Glutamatergic neuron (in vitro differentiated cells): ENCODE data around the gene ANTXR1. TPM values are rescaled to one million over a fixed set of nuclear protein-coding genes. Genes with fewer than 3 reads are reported as not detected.

ENCODE experiments used
- DNase-seq: peaks from one replicate; pipeline ENCODE4 v3.0.0; 2022
- H3K27ac Mint-ChIP-seq: one replicate; pipeline ENCODE4 v1.8.0; 2020; ENCODE audit warnings: mild to moderate bottlenecking, mixed read lengths, inconsistent platforms; ENCODE audit not compliant: unreplicated experiment
- H3K27me3 Mint-ChIP-seq: one replicate; pipeline ENCODE4 v1.8.0; 2020; ENCODE audit warnings: mild to moderate bottlenecking, moderate library complexity, mixed read lengths, inconsistent platforms; ENCODE audit not compliant: unreplicated experiment
- H3K36me3 Mint-ChIP-seq: one replicate; pipeline ENCODE4 v1.8.0; 2020; ENCODE audit warnings: mild to moderate bottlenecking, mixed read lengths, inconsistent platforms; ENCODE audit not compliant: unreplicated experiment
- H3K4me1 Mint-ChIP-seq: one replicate; pipeline ENCODE4 v1.8.0; 2020; ENCODE audit warnings: mild to moderate bottlenecking, low read depth, mixed read lengths, inconsistent platforms; ENCODE audit not compliant: unreplicated experiment
- H3K4me3 Mint-ChIP-seq: one replicate; pipeline ENCODE4 v1.8.0; 2020; ENCODE audit warnings: mild to moderate bottlenecking, mixed read lengths, inconsistent platforms; ENCODE audit not compliant: unreplicated experiment
- H3K9me3 Mint-ChIP-seq: one replicate; pipeline ENCODE4 v1.8.0; 2020; ENCODE audit warnings: mild to moderate bottlenecking, moderate library complexity, mixed read lengths, inconsistent platforms; ENCODE audit not compliant: unreplicated experiment
- total RNA-seq: library from RNA; stranded (reverse); fragmentation: NEBNext Ultra II Directional; extraction: Animal tissue kit (Norgen Biotek cat#: 25700); gene quantifications from one replicate; pipeline ENCODE4 v1.2.1, GENCODE V29; 2021; ENCODE audit not compliant: unreplicated experiment
- TF ChIP-seq, protein P1 (sequence below): fragments of 200-600 bp; sonication (generic); IDR thresholded peaks from one replicate; pipeline ENCODE4 v1.5.0; 2021; ENCODE audit not compliant: partially characterized antibody, unreplicated experiment

ANTXR1 gene
- total RNA-seq, 1 donor from 2014 or later = 26.7 TPM

DNA sequence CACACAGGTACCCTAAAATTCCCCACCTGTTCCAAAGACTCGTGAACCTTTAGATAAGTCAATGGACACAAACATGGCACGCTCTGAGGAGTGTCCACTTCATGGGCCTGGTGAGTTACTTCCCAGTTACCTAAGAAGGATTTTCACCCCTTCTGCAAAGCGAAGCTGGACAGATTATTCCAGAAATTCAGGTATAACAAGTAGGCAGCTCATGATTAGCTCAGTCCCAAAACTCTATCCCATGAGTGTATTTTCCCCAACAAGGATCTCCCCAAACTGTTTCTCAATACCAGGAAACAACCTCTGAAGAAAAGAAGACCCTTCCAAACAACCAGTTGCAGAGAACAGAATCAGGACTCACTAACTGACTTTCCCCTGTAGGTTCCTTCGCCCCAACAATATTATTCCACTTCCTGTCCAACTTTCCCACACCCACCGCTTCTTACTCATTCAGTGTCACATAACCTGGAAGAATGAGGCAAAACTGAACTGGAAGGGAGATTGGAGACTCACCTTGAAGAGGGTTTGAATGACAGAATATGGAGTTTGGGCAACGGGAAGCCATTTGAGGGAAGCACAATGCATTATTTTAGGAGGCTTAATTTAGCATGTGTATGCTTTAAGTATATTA lies 120.1 kb downstream of the ANTXR1 start:
- H3K27me3 Mint-ChIP-seq = no peaks in the 10 kb centered on the region
- no peak overlapping the region for H3K27ac Mint-ChIP-seq
- no peaks in the 10 kb centered on the region for H3K9me3 Mint-ChIP-seq
- no peak overlapping the region for H3K4me3 Mint-ChIP-seq
- TF ChIP-seq, protein P1, sequence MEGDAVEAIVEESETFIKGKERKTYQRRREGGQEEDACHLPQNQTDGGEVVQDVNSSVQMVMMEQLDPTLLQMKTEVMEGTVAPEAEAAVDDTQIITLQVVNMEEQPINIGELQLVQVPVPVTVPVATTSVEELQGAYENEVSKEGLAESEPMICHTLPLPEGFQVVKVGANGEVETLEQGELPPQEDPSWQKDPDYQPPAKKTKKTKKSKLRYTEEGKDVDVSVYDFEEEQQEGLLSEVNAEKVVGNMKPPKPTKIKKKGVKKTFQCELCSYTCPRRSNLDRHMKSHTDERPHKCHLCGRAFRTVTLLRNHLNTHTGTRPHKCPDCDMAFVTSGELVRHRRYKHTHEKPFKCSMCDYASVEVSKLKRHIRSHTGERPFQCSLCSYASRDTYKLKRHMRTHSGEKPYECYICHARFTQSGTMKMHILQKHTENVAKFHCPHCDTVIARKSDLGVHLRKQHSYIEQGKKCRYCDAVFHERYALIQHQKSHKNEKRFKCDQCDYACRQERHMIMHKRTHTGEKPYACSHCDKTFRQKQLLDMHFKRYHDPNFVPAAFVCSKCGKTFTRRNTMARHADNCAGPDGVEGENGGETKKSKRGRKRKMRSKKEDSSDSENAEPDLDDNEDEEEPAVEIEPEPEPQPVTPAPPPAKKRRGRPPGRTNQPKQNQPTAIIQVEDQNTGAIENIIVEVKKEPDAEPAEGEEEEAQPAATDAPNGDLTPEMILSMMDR = no peak
- H3K4me1 Mint-ChIP-seq = no peaks in the 10 kb centered on the region
- H3K36me3 Mint-ChIP-seq = no peaks in the 10 kb centered on the region
- DNase-seq = no peak

DNA sequence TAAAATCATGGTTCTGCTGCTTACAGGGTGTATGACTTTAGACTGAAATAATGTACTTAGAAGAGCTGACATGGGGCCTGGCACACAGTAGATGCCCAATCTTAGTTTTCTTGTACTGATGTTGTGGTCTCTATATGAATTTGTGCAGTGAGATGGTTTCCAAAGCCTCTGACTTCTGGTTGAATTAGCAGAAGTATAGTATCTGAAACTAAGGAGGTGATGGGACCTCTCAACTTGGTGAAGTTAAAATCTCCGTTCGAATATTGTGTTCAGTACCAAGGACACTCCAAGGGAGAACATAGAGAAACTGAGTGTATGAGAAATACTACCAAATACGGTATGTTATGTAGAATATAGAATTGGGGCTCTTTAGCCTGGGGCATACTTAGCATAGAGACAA lies 120.9 kb downstream of the ANTXR1 start:
- TF ChIP-seq, protein P1 = no peak
- Mint-ChIP-seq H3K9me3 (no peaks in the 10 kb centered on the region), H3K4me1 (no peaks in the 10 kb centered on the region), H3K27ac (no peak overlapping the region), H3K36me3 (no peaks in the 10 kb centered on the region), H3K27me3 (no peaks in the 10 kb centered on the region), H3K4me3 (no peak overlapping the region)
- DNase-seq = no peak

DNA sequence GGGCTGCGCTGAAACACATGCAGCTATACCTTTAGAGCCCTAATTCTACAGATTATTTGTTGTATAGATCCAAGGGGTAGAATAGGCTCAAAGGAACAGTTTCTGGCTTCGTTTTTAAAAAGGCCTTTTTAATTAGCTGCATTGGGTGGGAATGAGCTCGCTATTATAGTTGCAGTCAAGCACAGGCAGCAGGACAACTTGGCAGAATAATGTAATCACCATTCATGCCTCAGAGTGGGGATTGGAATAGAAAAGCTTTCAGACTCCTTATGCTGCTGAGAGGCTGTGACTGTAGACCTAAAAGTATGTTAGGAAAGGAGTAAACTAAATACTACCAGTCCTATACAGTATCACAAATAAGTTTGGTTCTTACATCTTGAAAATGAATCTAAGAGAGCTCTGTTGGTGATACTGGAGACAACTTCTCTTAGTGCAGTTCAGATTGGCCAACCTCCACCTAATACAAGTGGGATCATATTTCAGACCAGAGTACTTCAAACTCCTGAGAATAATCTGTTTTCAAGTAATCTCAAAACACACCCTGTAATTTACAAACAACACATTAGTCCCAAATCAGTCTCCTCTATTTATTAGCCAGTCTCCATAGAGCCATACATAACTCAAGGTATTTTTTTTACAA lies 121.4 kb downstream of the ANTXR1 start:
- Mint-ChIP-seq H3K9me3 (no peaks in the 10 kb centered on the region), H3K27ac (no peak overlapping the region), H3K4me1 (no peaks in the 10 kb centered on the region), H3K27me3 (no peaks in the 10 kb centered on the region), H3K4me3 (no peak overlapping the region), H3K36me3 (no peaks in the 10 kb centered on the region)
- DNase-seq = no peak
- TF ChIP-seq, protein P1 = no peak

DNA sequence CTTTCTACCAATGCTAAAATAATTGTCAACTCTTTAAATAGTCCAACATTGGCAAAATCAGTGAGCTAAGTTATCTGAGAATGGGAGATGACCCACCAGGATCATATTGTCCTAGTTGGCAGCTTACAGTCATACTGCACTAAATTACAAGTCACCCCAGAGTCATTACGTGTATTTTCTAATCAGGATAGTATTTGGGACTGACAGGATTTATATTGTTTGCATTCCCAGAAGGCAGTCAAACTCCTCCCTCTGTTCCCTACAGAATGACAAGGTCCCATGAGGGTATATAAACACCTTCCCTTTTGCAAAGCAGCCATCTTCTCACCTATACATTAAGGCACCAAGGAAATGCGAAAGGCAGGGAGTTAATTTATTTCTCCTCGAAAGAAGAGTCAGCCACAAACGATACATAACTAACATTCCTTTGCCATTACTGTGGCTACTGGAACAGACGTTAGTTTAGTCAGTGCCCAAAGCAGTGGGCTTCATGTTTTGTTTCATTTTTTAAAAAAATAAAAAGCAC lies 125.3 kb downstream of the ANTXR1 start:
- Mint-ChIP-seq H3K4me3 (no peak overlapping the region), H3K36me3 (no peaks in the 10 kb centered on the region), H3K27ac (no peak overlapping the region), H3K4me1 (no peaks in the 10 kb centered on the region), H3K9me3 (no peaks in the 10 kb centered on the region), H3K27me3 (no peaks in the 10 kb centered on the region)
- DNase-seq = no peak
- TF ChIP-seq, protein P1 = no peak
